SIG-M5 treated with dmso at 0.1 percent for 504 hours (cell line): Measurements from ENCODE around the gene MANSC1.
"Not testable (repeated sequence)": the region's sequence is repeated elsewhere in the genome, so short reads cannot be mapped to it uniquely, and the experiment has no call there.

Source experiments
- DNase-seq: peaks from one replicate; lab custom pipeline; 2025; ENCODE audit not compliant: unreplicated experiment; lab: John Stamatoyannopoulos, UW

The MANSC1 gene

DNA sequence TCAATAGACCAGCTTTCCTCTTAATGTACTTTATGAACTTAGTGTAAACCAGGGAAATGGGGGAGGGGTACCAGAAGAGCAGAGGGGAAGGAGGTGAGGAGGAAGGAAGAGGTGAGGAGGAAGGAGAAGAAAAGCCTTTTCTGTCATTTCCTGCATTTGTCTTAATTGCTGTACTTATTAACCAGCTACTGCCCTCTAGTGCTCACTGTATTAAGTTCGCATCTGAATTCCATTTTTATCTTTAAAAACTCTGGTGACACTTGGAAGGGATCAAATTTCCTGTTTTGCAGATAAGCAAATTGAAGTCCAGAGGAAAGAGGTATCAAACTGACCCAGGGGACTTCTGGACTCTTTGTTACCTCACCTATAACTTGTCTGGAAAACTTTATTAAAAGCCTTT, 22.2 kb downstream of the MANSC1 start:
- DNase-seq = peak; percentile 81

DNA sequence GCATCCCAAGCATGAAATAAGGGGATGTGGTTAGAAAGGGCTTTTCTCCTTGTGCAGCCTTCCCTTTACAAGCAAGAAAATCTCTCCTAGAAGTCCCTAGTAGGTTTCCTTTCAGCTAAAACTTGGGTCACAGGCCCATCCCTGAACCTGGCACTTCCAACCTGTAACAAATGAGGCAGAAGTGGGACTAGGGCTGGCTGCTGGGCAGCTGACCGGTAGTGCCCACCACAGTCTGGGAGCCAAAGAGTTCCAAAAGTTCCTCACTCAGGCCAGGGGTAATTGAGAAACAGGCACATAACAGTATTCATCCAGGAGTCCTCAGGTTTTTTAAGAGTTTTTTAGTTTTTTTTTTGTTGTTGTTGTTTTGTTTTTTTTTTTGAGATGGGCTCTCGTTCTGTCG, 23.8 kb downstream of the MANSC1 start:
- no peak for DNase-seq

DNA sequence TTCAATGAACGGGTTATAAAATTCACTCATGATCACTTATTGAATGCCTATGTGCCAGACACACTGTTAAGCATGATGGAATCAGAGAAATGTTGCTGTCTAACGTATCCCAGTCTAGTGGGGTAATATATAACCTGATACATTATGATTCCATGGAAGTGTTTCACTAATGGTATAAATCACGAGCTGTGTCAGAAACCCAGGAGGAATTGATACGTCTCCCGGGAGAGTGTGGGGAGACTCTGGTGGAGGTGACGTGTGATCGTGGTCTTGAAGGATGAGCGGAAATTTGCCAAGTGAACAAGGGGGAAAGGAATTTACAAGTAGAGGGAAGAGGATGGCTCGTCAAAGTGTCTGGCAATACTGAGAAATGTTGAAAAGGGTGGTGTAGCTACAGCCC, 26.5 kb downstream of the MANSC1 start:
- DNase-seq = no peak

DNA sequence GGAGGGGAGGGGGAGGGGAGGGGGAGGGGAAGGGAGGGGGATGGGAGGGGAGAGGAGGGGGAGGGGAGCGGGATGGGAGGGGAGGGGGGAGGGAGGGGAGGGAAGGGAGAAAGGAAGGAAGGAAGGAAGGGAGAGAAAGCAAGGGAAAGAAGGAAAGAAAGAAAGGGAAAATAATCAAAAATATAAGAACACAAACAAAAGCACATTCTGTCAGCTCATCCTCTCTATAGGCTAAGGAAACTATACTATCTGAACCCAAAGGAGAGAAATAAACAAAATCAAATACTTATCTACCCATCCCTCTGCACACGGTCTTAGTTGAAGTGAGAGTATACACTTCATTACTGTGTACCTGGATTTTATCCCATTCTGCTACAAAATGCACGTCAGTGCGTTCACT, 26.9 kb downstream of the MANSC1 start:
- no peak for DNase-seq

DNA sequence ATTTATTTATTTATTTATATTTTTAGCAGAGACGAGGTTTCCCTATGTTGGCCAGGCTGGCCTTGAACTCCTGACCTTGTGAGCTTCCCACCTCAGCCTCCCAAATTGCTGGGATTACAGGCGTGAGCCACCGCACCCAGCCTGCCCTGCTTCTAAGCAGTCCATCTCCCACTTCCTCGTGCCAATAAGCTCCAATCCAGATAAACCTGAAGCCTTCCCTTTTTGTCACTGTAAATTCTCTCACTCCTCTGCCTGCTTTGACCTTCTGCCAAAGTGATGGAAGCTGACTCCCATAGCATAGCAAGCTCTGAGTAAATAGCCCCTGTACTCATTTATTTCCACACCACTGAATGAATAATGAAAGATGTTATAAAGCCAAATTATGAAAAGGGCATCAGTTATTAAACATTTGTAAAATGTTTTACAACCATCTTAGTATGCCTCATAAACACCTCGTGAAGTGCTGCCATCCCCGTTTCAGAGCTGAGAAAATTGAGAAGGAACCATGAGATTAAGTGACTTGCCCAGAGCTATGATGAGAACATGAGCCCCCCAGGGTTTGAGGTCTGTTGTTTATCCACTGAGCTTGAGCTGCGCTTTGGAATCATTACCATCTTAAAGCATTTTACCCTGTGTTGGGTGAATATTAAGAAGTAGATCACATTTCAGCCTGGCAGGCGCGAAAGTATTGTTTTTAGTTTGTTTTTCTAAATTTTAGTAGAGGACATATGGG, 30.4 kb downstream of the MANSC1 start:
- DNase-seq = no peak

DNA sequence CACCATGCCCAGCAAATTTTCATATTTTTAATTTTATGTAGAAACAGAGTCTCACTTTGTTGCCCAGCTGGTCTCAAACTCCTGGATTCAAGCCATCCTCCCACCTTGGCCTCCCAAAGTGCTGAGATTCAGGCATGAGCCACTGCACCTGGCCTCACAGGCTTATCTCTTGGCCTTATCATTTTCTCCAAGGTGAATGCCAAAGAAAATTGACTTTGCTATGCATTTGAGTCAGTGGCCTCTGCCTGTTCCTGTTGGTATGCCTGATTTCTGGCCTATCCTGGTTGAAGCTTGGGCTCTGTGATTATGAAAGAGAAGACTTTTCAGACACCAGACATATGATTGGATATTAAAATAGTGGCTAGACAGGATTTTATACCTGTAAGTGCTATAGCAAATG, 34.2 kb downstream of the MANSC1 start:
- no peak for DNase-seq

DNA sequence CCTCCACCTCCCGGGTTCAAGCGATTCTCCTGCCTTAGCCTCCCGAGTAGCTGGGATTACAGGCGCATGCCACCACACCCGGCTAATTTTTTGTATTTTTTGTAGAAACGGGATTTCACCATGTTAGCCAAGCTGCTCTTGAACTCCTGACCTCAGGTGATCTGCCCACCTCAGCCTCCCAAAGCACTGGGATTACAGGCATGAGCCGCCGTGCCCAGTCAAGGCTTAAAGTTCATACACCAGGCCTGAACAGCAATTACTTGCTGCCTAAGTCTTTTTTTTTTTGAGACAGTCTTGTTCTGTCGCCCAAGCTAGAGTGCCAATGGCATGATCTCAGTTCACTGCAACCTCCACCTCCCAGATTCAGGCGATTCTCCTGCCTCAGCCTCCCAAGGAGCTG, 39.3 kb downstream of the MANSC1 start:
- DNase-seq = not testable (repeated sequence)

DNA sequence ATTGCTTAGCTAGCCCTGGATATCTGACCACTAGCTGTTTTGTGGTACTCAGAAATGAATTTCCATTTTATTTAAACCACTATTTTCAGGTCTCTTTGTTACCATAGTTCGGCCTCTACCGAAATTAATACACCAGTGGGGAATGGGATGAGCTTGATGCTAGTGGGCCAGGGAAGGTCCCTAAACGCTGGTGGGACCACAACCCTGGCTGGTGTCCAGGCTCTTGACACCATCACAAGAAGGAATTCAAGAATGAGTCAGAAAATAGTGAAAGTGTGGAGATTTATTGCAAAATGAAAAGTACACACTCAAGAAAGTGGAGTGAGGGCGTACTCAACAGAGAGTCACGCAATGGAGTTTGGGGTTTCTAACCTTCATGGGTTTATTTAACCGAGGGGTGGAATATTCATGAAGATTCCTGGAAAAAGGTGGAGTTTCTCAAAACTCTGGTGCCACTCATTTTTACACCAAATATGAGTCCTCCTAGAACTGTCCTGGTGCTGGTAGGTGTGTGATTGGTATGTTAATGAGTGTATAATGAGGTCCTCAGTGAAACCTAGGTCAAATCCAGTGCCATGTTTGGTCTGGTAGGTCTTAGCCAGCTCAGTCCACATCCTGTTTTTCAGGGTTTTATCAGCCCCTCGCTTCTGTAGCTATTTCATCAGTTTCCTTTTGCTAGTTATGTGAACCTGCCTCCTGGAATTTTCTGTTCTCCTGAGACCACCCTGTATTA, 44.3 kb downstream of the MANSC1 start:
- no peak for DNase-seq

DNA sequence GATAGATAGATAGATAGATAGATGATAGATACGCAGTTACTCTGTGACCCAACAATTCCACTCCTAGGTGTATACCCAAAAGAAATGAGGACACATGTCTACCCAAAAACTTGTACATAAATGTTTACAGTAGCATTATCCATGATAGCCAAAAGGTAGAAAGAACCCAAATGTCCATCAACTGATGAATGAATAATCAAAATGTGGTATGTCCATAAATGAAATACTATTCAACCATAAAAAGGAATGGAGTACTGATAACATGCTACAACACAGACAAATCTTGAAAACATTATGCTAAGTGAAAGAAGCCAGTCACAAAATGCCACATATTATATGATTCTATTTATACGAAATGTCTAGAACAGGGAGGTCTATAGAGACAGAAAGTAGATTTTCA, 47.1 kb downstream of the MANSC1 start:
- no peak for DNase-seq

DNA sequence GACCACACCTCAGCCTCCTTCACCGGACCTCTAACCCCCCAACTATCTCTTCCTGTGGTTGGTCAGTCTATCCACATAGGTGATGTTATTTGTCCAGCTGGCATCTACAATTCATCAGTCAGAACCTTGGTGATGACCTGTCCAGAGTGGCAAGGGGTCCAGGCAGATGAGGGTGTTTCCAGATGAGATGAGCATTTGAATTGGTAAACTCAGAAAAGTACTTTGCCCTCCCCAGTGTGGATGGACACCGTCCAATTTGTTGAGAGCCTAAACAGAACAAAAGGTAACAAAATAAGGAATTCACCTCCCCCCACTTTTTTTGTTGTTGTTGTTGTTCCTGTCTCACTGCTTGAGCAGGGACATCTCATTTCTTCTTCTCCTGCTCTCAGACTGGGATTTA, 48.9 kb downstream of the MANSC1 start:
- DNase-seq = no peak

DNA sequence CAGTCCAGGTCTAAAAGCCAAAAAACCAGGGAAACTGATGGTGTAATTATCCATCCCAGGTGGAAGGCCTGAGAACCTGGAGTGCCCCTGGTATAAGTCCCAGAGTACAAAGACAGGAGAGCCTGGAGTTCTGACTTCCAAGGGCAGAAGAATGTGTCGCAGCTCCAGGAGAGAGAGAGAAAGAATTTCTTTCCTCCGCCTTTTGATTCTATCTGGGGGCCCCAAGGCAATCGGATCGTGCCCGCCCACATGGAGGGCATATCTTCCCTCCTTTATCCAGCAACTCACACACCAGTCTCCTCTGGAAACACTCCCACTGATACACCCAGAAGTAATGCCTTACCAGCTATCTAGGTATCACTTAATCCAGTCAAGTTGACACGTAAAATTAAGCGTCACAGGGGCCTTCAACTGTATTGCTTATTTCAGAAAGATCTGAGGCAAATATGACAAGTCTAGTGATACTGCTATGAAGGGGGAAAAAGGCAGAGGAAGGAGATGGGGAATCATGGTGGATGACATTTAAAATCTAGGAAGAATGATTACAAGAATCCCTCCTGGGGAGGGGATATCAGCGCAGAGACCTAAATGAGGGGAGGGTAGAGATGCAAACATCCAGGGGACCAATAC, 52.7 kb downstream of the MANSC1 start:
- DNase-seq = no peak

DNA sequence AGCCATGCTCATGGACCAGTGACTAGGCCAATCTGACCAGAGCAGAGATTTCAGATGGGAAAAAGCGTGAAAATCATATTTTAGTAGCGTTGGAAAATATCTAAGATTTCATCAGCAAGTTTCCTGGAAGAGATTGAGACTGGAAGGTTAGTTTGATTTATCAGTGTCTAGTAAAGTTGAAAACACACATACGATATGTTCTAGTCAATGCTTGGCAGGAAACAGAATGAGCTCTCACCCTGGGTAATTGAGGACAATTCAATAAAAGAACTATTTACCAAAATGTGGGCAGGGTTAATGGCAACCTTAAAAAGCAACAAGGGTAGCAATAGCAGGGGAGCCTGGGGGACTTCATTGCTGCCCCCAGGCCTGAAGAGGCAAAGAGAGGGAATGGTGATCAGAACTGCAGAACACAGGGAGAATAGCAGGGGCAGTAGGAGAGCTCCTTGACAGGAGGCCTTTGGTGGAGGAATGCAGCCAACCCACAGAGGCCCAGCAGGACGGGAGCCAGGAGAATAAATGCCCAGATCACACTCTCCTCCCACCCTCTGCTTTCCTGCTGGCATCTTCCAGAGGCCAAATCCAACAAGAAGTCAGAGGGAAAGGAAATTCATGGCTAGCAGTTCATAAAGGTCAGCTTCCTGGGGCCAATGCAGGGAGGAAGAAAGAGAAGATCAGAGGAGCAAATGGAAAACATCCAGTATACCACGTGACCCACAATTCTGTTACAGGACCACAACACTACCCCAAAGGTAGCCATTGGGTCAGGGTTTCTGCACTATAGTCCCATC, 55.6 kb downstream of the MANSC1 start:
- no peak for DNase-seq

DNA sequence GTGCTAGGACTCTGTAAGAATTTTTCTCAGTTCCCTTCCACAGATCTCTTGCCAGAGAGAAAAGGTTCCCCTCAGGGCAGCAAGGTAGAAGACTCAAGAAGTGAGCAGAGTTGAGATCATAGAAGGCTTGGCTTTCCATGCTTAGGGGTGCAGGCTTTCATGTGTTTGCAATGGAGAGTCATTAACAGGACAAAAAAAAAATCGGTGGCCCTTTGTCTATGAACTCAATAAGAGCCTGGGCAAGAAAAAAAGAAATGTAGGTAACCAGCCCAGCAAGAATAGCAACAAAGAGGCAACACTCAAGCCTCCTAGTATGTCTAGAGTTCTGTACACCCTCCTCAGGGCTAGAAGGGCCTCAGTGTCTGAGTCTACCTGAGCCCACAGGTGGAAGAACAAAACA, 59.8 kb downstream of the MANSC1 start:
- DNase-seq = no peak

DNA sequence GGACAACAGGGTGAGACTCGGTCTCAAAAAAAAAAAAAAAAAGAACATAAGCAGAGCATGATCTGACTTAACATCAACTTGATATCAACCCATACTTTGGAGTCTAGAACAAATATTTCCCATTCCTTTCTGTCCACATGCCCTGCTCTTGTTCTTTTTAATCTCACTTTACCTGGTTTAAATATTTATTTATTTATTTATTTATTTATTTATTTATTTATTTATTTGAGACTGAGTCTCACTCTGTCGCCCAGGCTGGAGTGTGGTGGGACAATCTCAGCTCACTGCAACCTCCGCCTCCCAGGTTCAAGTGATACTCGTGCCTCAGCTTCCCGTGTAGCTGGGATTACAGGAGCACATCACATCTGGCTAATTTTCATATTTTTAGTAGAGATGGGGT, 63.6 kb downstream of the MANSC1 start:
- DNase-seq = no peak

DNA sequence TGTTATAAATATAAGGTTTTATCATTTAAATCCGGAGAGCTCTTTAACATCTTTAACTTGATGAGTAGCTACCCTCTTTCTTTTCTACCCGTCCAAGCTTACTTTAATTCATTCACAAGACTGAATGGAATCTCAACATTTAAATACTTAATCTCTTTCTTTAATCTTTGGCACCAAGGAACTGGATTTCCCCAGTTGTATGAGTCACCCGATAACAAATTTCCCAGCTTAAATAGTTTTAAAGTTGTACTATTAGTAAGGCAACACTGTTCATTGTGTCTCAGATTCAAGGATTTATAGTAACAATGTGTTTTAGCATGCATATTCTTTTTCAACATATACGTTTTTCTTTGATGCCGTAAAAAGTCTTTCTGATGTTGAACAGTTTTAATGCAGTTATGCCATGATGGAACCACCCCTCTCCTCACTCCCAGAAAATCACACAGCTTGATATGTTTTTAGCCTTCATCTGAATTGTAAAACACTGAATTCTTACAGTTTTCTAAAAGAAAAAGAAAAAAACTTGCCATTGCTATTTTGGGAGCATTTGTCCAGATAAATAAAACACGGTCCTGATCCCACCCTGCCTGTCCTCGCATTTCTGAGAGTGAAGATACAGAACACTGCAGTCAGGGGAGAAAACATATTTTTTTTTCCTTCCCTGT, 67.1 kb downstream of the MANSC1 start:
- DNase-seq = no peak

DNA sequence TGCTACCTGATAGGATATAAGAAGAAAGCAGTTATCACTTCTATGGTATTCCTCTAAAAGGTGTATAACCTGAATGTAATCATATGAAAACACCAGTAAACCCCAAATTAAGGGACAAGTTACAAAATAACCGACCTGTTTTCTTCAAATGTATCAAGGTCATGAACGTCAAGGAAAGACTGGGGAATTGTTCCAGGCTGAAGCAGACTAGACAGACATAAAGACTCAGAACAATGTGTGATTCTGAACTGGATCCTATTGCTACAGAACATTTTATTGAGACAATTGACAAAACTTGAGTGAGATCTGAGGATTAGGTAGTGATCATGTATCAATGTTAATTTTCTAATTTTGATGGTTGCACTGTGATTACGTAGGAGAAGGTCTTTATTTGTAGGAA, 67.8 kb downstream of the MANSC1 start:
- no peak for DNase-seq

DNA sequence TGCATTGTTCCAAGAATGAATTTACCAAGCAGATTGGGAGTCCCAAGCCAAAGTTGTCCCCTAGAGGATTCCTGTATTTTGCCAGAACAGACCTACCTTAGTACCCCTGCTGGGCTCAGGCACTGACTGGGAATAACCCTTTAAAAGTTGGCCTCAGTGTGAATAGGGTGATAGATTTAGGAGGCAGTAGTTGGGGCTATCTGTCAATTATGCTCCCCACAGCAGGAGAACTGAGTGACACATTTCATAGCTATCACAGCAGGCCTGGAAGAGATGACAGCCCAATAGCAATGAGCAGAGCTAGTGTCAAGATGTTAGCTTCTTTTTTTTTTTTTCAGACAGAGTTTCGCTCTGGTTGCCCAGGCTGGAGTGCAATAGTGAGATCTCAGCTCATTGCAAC, 68.9 kb downstream of the MANSC1 start:
- no peak for DNase-seq

DNA sequence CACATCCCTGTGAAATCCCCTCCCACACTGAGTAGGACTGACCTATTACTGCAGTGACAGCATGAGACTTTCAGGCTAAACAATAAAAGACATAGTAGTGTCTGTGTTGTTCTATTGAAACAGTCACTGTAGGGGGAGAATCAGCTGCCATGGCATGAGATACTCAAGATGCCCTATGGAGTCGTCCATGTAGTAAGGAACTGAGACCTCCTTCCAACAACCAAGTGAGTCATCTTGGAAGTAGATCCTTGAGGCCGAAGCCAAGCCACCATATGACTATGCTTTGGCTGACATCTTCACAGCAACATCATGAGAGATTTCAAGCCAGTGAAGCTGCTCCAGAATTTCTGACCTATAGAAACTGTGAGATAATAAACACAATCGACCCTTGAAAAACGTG, 71.1 kb downstream of the MANSC1 start:
- no peak for DNase-seq
